Upper lobe of left lung (tissue), 6 donors: ENCODE data around the gene CERS2. TPM values are rescaled to one million over a fixed set of nuclear protein-coding genes. Genes with fewer than 3 reads are reported as not detected.

ENCODE experiments used
- ATAC-seq, 2 donors: fragments of 200-7000 bp; cut with Tn5 transposase; one replicate each; pipeline ENCODE4 v1.9.1; 2022; ENCODE audit warnings: mild to moderate bottlenecking in 2 of 2, moderate library complexity in 2 of 2; ENCODE audit not compliant: low FRiP score in 2 of 2
- DNase-seq, 2 donors: peaks; one replicate each; pipeline ENCODE4 v3.0.0-alpha.2; 2019 to 2020
- H3K27ac ChIP-seq, 4 donors: fragments of 200-600 bp; sonication (generic); one replicate each; pipeline ENCODE4 v1.5.1; 2016 to 2019
- H3K27me3 ChIP-seq, 4 donors: fragments of 200-600 bp; sonication (generic); one replicate each; pipeline ENCODE4 v1.5.1; 2017 to 2019
- H3K36me3 ChIP-seq, 4 donors: fragments of 200-600 bp; sonication (generic); one replicate each; pipeline ENCODE4 v1.5.1; 2016 to 2019
- H3K4me1 ChIP-seq, 4 donors: fragments of 200-600 bp; sonication (generic); one replicate each; pipeline ENCODE4 v1.5.1; 2018 to 2019
- H3K4me3 ChIP-seq, 4 donors: fragments of 200-600 bp; sonication (generic); one replicate each; pipeline ENCODE4 v1.5.1; 2017 to 2019; ENCODE audit warnings: mild to moderate bottlenecking in 2 of 4, moderate library complexity in 1 of 4
- H3K9me3 ChIP-seq, 4 donors: fragments of 200-600 bp; sonication (generic); one replicate each; pipeline ENCODE4 v1.5.1; 2018 to 2019
- CTCF ChIP-seq, 6 experiments: fragments of 450-650 bp in 4 of 6; fragments of 200-600 bp in 2 of 6; sonication (generic) in 2 of 6; IDR thresholded peaks; one replicate each; pipeline ENCODE4 v1.5.1; 2016 to 2019; ENCODE audit warnings: antibody characterized with exemption in 6 of 6
- EP300 ChIP-seq, 4 donors: sonication (generic); formaldehyde crosslinking; IDR thresholded peaks; one replicate each; pipeline ENCODE4 v1.5.1; 2017; ENCODE audit warnings: antibody characterized with exemption in 4 of 4, control low read depth in 2 of 4
- POLR2A ChIP-seq, 4 donors: fragments of 450-650 bp; IDR thresholded peaks; one replicate each; pipeline ENCODE4 v1.5.1; 2016 to 2017; ENCODE audit warnings: antibody characterized with exemption in 4 of 4, mild to moderate bottlenecking in 2 of 4
- POLR2AphosphoS5 ChIP-seq, 2 donors: sonication (generic); formaldehyde crosslinking; IDR thresholded peaks; one replicate each; pipeline ENCODE4 v1.5.1; 2017; ENCODE audit warnings: antibody characterized with exemption in 2 of 2
- WGBS, 2 donors: methylation state at CpG; one replicate each; pipeline ENCODE4 v1.1.5; 2017 to 2018; 5-methylcytosine and 5-hydroxymethylcytosine counted together
- total RNA-seq, 6 donors: library from RNA; depleted of rRNA in 4 of 6; stranded (reverse); fragments of >200 nt in 4 of 6; gene quantifications; one replicate each; pipeline versions ENCODE4 v1.1.0 to v1.2.1, GENCODE V29; 2016 to 2021
- donor health status: DM: no; HTN: no; CAD: no; lungs with moderate emphysema.
- donor health status: DM: no; HTN: yes; CAD: no; lungs with severe emphysema.

CERS2 gene
- total RNA-seq, 6 donors from 2014 or later, result 93.2 to 322 (median 204) TPM

GRCh38 chr1:150972417-150972940, 2.2 kb downstream of the CERS2 start:
- H3K4me1 ChIP-seq, result peaks cover 48 to 82% (median 62%) of the 10 kb centered on the region in 4 donors
- 39 to 51% methylated on average over 4 of the region's 4 CpGs for WGBS, 2 donors
- H3K36me3 ChIP-seq, result peaks cover 15 to 17% (median 16%) of the 10 kb centered on the region in 4 donors
- peak in 1 of 2 donors; percentile 58 for DNase-seq
- H3K9me3 ChIP-seq, result no peaks in the 10 kb centered on the region
- no peaks in the 10 kb centered on the region for H3K27me3 ChIP-seq
- peak overlapping the region; percentile 93 to 99 (median 96) for H3K27ac ChIP-seq
- no peak for TF ChIP-seq EP300 (IDR thresholded peaks at IDR 0.05)
- TF ChIP-seq CTCF (IDR thresholded peaks at IDR 0.05), result no peak
- TF ChIP-seq POLR2AphosphoS5 (IDR thresholded peaks at IDR 0.05), result no peak
- TF ChIP-seq POLR2A (IDR thresholded peaks at IDR 0.05), result no peak
- H3K4me3 ChIP-seq, result peak overlapping the region in 3 of 4 donors; percentile 81 to 91 (median 90)
- no peak for ATAC-seq

- Histone ChIP-seq H3K4me3 (peak overlapping the region in 3 of 4 donors; percentile 81 to 91 (median 90)), H3K9me3 (no peaks in the 10 kb centered on the region), H3K36me3 (peaks cover 21 to 24% (median 23%) of the 10 kb centered on the region in 4 donors), H3K4me1 (peaks cover 42 to 75% (median 55%) of the 10 kb centered on the region in 4 donors), H3K27me3 (no peaks in the 10 kb centered on the region), H3K27ac (peak overlapping the region; percentile 93 to 99 (median 96))
- ATAC-seq, result no peak
- TF ChIP-seq CTCF (IDR thresholded peaks at IDR 0.05) (peak in 3 of 6 experiments; percentile 24 to 36 (median 29)), POLR2A (IDR thresholded peaks at IDR 0.05) (peak in 1 of 4 donors; percentile 4), POLR2AphosphoS5 (IDR thresholded peaks at IDR 0.05) (no peak), EP300 (IDR thresholded peaks at IDR 0.05) (no peak)
- 63 to 69% methylated on average over 3 to 6 of the region's 6 CpGs for WGBS, 2 donors
- peak in 1 of 2 donors; percentile 49 for DNase-seq
Observed at GRCh38 chr1:150971583-150972416, 2.8 kb downstream of the CERS2 start.

GRCh38 chr1:150970808-150971582, 3.6 kb downstream of the CERS2 start:
- 31 to 57% methylated on average over 11 of the region's 11 CpGs for WGBS, 2 donors
- Histone ChIP-seq H3K27me3 (no peaks in the 10 kb centered on the region), H3K4me1 (peaks cover 35 to 67% (median 50%) of the 10 kb centered on the region in 4 donors), H3K9me3 (no peaks in the 10 kb centered on the region), H3K4me3 (peak overlapping the region in 2 of 4 donors; percentile 90 to 91), H3K27ac (peak overlapping the region; percentile 93 to 99 (median 96)), H3K36me3 (peaks cover 29 to 32% (median 31%) of the 10 kb centered on the region in 4 donors)
- ATAC-seq (peak; percentile 77 to 86), DNase-seq (peak in 1 of 2 donors; percentile 94)
- TF ChIP-seq CTCF (IDR thresholded peaks at IDR 0.05), result no peak
- peak in 2 of 4 donors; percentile 39 to 75 for TF ChIP-seq EP300 (IDR thresholded peaks at IDR 0.05)
- peak in 1 of 4 donors; percentile 7 for TF ChIP-seq POLR2A (IDR thresholded peaks at IDR 0.05)
- TF ChIP-seq POLR2AphosphoS5 (IDR thresholded peaks at IDR 0.05), result peak; percentile 52 to 77

GRCh38 chr1:150969626-150970025, 5.0 kb downstream of the CERS2 start:
- TF ChIP-seq POLR2AphosphoS5 (IDR thresholded peaks at IDR 0.05) (no peak), CTCF (IDR thresholded peaks at IDR 0.05) (no peak), EP300 (IDR thresholded peaks at IDR 0.05) (no peak), POLR2A (IDR thresholded peaks at IDR 0.05) (no peak)
- Histone ChIP-seq H3K9me3 (no peaks in the 10 kb centered on the region), H3K36me3 (peaks cover 38 to 45% (median 44%) of the 10 kb centered on the region in 4 donors), H3K27me3 (no peaks in the 10 kb centered on the region), H3K27ac (peak overlapping the region in 3 of 4 donors; percentile 32 to 99 (median 93)), H3K4me1 (peaks cover 32 to 55% (median 45%) of the 10 kb centered on the region in 4 donors), H3K4me3 (no peak overlapping the region)
- ATAC-seq (no peak), DNase-seq (no peak)
- WGBS, 2 donors, result 66 to 74% methylated on average over 3 of the region's 3 CpGs
